Measurements from ENCODE around the gene CALML4. TPM values are rescaled to one million over a fixed set of nuclear protein-coding genes. Genes with fewer than 3 reads are reported as not detected.
"Not testable (repeated sequence)": the region's sequence is repeated elsewhere in the genome, so short reads cannot be mapped to it uniquely, and the experiment has no call there.

The CALML4 gene
- total RNA-seq, 5 donors from 2014 or later (not counting 1 experiment from before 2014, with no cell fraction given), result 2.4 to 5.4 (median 3.3) TPM

- peaks cover 26 to 43% (median 28%) of the 10 kb centered on the region in 3 donors for H3K4me1 Mint-ChIP-seq
- WGBS (ENCODE audit: insufficient coverage), result 84% methylated on average over 6 of the region's 14 CpGs
- no peak overlapping the region for H3K27ac ChIP-seq (ENCODE audit: low read length)
These were observed 915 bp upstream of the CALML4 start for GRCh38 chr15:68205954-68206539.

GRCh38 chr15:68205558-68205944, 419 bp upstream of the CALML4 start:
- H3K36me3 ChIP-seq (ENCODE audit: control insufficient read depth in 2 of 2, extremely low read depth in 1 of 2, insufficient read depth in 1 of 2, low read length in 1 of 2), result no peaks in the 10 kb centered on the region
- 93% methylated on average over 6 of the region's 13 CpGs for WGBS (ENCODE audit: insufficient coverage)
- Mint-ChIP-seq H3K4me3 (peak overlapping the region in 1 of 3 donors; percentile 49), H3K4me1 (peaks cover 26 to 41% (median 27%) of the 10 kb centered on the region in 3 donors), H3K27me3 (no peaks in the 10 kb centered on the region), H3K9me3 (no peaks in the 10 kb centered on the region), H3K36me3 (no peaks in the 10 kb centered on the region), H3K27ac (no peak overlapping the region)
- peak overlapping the region in 1 of 2 donors; percentile 6 for H3K4me3 ChIP-seq (ENCODE audit: control insufficient read depth in 1 of 2, extremely low read depth in 1 of 2, low read length in 1 of 2)
- H3K27ac ChIP-seq (ENCODE audit: low read length), result no peak overlapping the region
- ATAC-seq (replicated peaks in 1 of 4) (no peak), DNase-seq (no peak)
- H3K4me1 ChIP-seq (ENCODE audit: control insufficient read depth in 1 of 2, extremely low read depth in 1 of 2, insufficient read depth in 2 of 2, low read length in 2 of 2), result peaks cover 35 to 52% of the 10 kb centered on the region in 2 experiments
- ChIA-PET CTCF (no interaction called here), POLR2A (no interaction called here)
- H3K9me3 ChIP-seq, result no peaks in the 10 kb centered on the region
- no peaks in the 10 kb centered on the region for H3K27me3 ChIP-seq (replicated peaks in 1 of 2; ENCODE audit: control insufficient read depth in 2 of 2, extremely low read depth in 1 of 2, insufficient read depth in 2 of 2, low read length in 1 of 2)

More at GRCh38 chr15:68205954-68206539, 915 bp upstream of the CALML4 start:
- Histone ChIP-seq H3K9me3 (no peaks in the 10 kb centered on the region), H3K27me3 (replicated peaks in 1 of 2; ENCODE audit: control insufficient read depth in 2 of 2, extremely low read depth in 1 of 2, insufficient read depth in 2 of 2, low read length in 1 of 2) (no peaks in the 10 kb centered on the region), H3K4me3 (ENCODE audit: control insufficient read depth in 1 of 2, extremely low read depth in 1 of 2, low read length in 1 of 2) (peak overlapping the region in 1 of 2 donors; percentile 6), H3K4me1 (ENCODE audit: control insufficient read depth in 1 of 2, extremely low read depth in 1 of 2, insufficient read depth in 2 of 2, low read length in 2 of 2) (peaks cover 35 to 56% of the 10 kb centered on the region in 2 experiments), H3K36me3 (ENCODE audit: control insufficient read depth in 2 of 2, extremely low read depth in 1 of 2, insufficient read depth in 1 of 2, low read length in 1 of 2) (no peaks in the 10 kb centered on the region)
- ChIA-PET POLR2A (no interaction called here), CTCF (no interaction called here)
- no peaks in the 10 kb centered on the region for H3K27me3 Mint-ChIP-seq
- no peaks in the 10 kb centered on the region for H3K9me3 Mint-ChIP-seq
- H3K4me3 Mint-ChIP-seq, result peak overlapping the region in 1 of 3 donors; percentile 49
- no peak for DNase-seq
- H3K36me3 Mint-ChIP-seq, result no peaks in the 10 kb centered on the region
- peak overlapping the region in 1 of 2 donors; percentile 22 for H3K27ac Mint-ChIP-seq
- ATAC-seq (replicated peaks in 1 of 4), result no peak

GRCh38 chr15:68204361-68204760, 771 bp downstream of the CALML4 start:
- CTCF ChIA-PET, result no interaction called here

GRCh38 chr15:68203956-68204355, 1.2 kb downstream of the CALML4 start:
- ChIA-PET POLR2A (no interaction called here), CTCF (no interaction called here)
- Mint-ChIP-seq H3K4me3 (no peak overlapping the region), H3K27ac (no peak overlapping the region), H3K27me3 (no peaks in the 10 kb centered on the region), H3K4me1 (peaks cover 16 to 30% (median 18%) of the 10 kb centered on the region in 3 donors), H3K36me3 (no peaks in the 10 kb centered on the region), H3K9me3 (no peaks in the 10 kb centered on the region)
- H3K27me3 ChIP-seq (replicated peaks in 1 of 2; ENCODE audit: control insufficient read depth in 2 of 2, extremely low read depth in 1 of 2, insufficient read depth in 2 of 2, low read length in 1 of 2), result no peaks in the 10 kb centered on the region
- H3K4me1 ChIP-seq (ENCODE audit: control insufficient read depth in 1 of 2, extremely low read depth in 1 of 2, insufficient read depth in 2 of 2, low read length in 2 of 2), result peaks cover 26 to 36% of the 10 kb centered on the region in 2 experiments
- no peaks in the 10 kb centered on the region for H3K9me3 ChIP-seq
- DNase-seq, result no peak
- H3K4me3 ChIP-seq (ENCODE audit: control insufficient read depth in 1 of 2, extremely low read depth in 1 of 2, low read length in 1 of 2), result no peak overlapping the region
- ATAC-seq (replicated peaks in 1 of 4), result no peak
- H3K36me3 ChIP-seq (ENCODE audit: control insufficient read depth in 2 of 2, extremely low read depth in 1 of 2, insufficient read depth in 1 of 2, low read length in 1 of 2), result no peaks in the 10 kb centered on the region
- 100% methylated on average over 4 of the region's 5 CpGs for WGBS (ENCODE audit: insufficient coverage)
- no peak overlapping the region for H3K27ac ChIP-seq (ENCODE audit: low read length)

More at GRCh38 chr15:68204361-68204760, 771 bp downstream of the CALML4 start:
- WGBS (ENCODE audit: insufficient coverage), result 92% methylated on average over 5 of the region's 7 CpGs
- Mint-ChIP-seq H3K27ac (no peak overlapping the region), H3K4me1 (peaks cover 18 to 32% (median 20%) of the 10 kb centered on the region in 3 donors), H3K27me3 (no peaks in the 10 kb centered on the region), H3K9me3 (no peaks in the 10 kb centered on the region), H3K4me3 (no peak overlapping the region), H3K36me3 (no peaks in the 10 kb centered on the region)
- H3K4me1 ChIP-seq (ENCODE audit: control insufficient read depth in 1 of 2, extremely low read depth in 1 of 2, insufficient read depth in 2 of 2, low read length in 2 of 2), result peaks cover 29 to 40% of the 10 kb centered on the region in 2 experiments
- ATAC-seq (replicated peaks in 1 of 4), result no peak
- H3K27me3 ChIP-seq (replicated peaks in 1 of 2; ENCODE audit: control insufficient read depth in 2 of 2, extremely low read depth in 1 of 2, insufficient read depth in 2 of 2, low read length in 1 of 2), result no peaks in the 10 kb centered on the region
- H3K9me3 ChIP-seq, result no peaks in the 10 kb centered on the region
- no peak overlapping the region for H3K4me3 ChIP-seq (ENCODE audit: control insufficient read depth in 1 of 2, extremely low read depth in 1 of 2, low read length in 1 of 2)
- POLR2A ChIA-PET, result interaction anchor here in 1 of 2 donors (0.6 kb wide), 1 partner anchor 20 kb away, joined by 10 read pairs; no protein-coding TSS in a partner anchor
- H3K36me3 ChIP-seq (ENCODE audit: control insufficient read depth in 2 of 2, extremely low read depth in 1 of 2, insufficient read depth in 1 of 2, low read length in 1 of 2), result no peaks in the 10 kb centered on the region
- no peak overlapping the region for H3K27ac ChIP-seq (ENCODE audit: low read length)
- no peak for DNase-seq

- Mint-ChIP-seq H3K4me3 (no peak overlapping the region), H3K9me3 (no peaks in the 10 kb centered on the region), H3K27ac (no peak overlapping the region), H3K36me3 (no peaks in the 10 kb centered on the region), H3K4me1 (peaks cover 11 to 26% (median 13%) of the 10 kb centered on the region in 3 donors), H3K27me3 (no peaks in the 10 kb centered on the region)
- ATAC-seq (replicated peaks in 1 of 4) (no peak), DNase-seq (no peak)
- H3K4me1 ChIP-seq (ENCODE audit: control insufficient read depth in 1 of 2, extremely low read depth in 1 of 2, insufficient read depth in 2 of 2, low read length in 2 of 2), result peaks cover 23 to 31% of the 10 kb centered on the region in 2 experiments
- CTCF ChIA-PET, result no interaction called here
- H3K36me3 ChIP-seq (ENCODE audit: control insufficient read depth in 2 of 2, extremely low read depth in 1 of 2, insufficient read depth in 1 of 2, low read length in 1 of 2), result no peaks in the 10 kb centered on the region
- H3K27ac ChIP-seq (ENCODE audit: low read length), result no peak overlapping the region
- H3K4me3 ChIP-seq (ENCODE audit: control insufficient read depth in 1 of 2, extremely low read depth in 1 of 2, low read length in 1 of 2), result no peak overlapping the region
- POLR2A ChIA-PET, result no interaction called here
- no peaks in the 10 kb centered on the region for H3K9me3 ChIP-seq
- 92% methylated on average over 5 of the region's 5 CpGs for WGBS (ENCODE audit: insufficient coverage)
- H3K27me3 ChIP-seq (replicated peaks in 1 of 2; ENCODE audit: control insufficient read depth in 2 of 2, extremely low read depth in 1 of 2, insufficient read depth in 2 of 2, low read length in 1 of 2), result no peaks in the 10 kb centered on the region
These were observed 1.6 kb downstream of the CALML4 start for GRCh38 chr15:68203486-68203885.

DNA sequence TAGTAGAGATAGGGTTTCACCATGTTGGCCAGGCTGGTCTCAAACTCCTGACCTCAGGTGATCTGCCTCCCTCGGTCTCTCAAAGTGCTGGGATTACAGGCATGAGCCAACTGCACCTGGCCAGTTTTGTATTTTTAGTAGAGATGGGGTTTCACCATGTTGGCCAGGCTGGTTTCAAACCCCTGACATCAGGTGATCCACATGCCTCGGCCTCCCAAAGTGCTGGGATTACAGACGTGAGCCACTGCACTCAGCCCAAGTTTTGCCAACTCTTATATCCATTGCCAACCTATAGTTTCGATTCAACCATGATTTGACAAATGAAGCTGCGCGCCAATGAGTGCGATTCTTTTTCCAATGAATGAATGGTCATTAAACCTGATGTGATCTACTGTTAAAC, 2.1 kb downstream of the CALML4 start:
- CTCF ChIA-PET, result interaction anchor here in 1 of 2 donors (0.7 kb wide), 1 partner anchor 75 kb away, joined by 9 read pairs; the partner anchor contains the start of gene FEM1B
- H3K27ac ChIP-seq (ENCODE audit: low read length); DNase-seq; ATAC-seq (replicated peaks in 1 of 4); H3K9me3 ChIP-seq; H3K4me3 Mint-ChIP-seq; POLR2A ChIA-PET; H3K36me3 ChIP-seq (ENCODE audit: control insufficient read depth in 2 of 2, extremely low read depth in 1 of 2, insufficient read depth in 1 of 2, low read length in 1 of 2); H3K9me3 Mint-ChIP-seq; H3K27me3 ChIP-seq (replicated peaks in 1 of 2; ENCODE audit: control insufficient read depth in 2 of 2, extremely low read depth in 1 of 2, insufficient read depth in 2 of 2, low read length in 1 of 2); H3K36me3 Mint-ChIP-seq; H3K27me3 Mint-ChIP-seq; H3K27ac Mint-ChIP-seq; H3K4me3 ChIP-seq (ENCODE audit: control insufficient read depth in 1 of 2, extremely low read depth in 1 of 2, low read length in 1 of 2): not testable (repeated sequence)
- H3K4me1 Mint-ChIP-seq, result peaks cover 8 to 21% (median 8%) of the 10 kb centered on the region in 3 donors
- WGBS (ENCODE audit: insufficient coverage), result 95% methylated on average over 3 of the region's 7 CpGs
- peaks cover 19 to 26% of the 10 kb centered on the region in 2 experiments for H3K4me1 ChIP-seq (ENCODE audit: control insufficient read depth in 1 of 2, extremely low read depth in 1 of 2, insufficient read depth in 2 of 2, low read length in 2 of 2)

All from T-cell (primary cell).